Fibroblast of villous mesenchyme (primary cell): ENCODE results near the gene SLC7A14. TPM values are rescaled to one million over a fixed set of nuclear protein-coding genes. Genes with fewer than 3 reads are reported as not detected.
A peak's percentile ranks its signal among the peaks of the same experiment; 100 is the strongest.

Experiments used
- DNase-seq: peaks from one replicate; pipeline ENCODE4 v3.0.0-alpha.2; 2010; ENCODE audit warnings: low read depth
- H3K4me3 ChIP-seq: 2 replicates; pipeline ENCODE4 v1.5.1; 2011; ENCODE audit warnings: low read depth, mild to moderate bottlenecking, low read length
- CTCF ChIP-seq: IDR thresholded peaks from 2 replicates; pipeline ENCODE4 v1.5.1; 2012; ENCODE audit warnings: low read depth, mild to moderate bottlenecking, low read length; ENCODE audit not compliant: insufficient read depth
- total RNA-seq: library from RNA; depleted of rRNA; stranded (reverse); fragments of >200 nt; gene quantifications from 2 replicates; pipeline ENCODE4 v1.2.3, GENCODE V29; 2012

SLC7A14 gene
- total RNA-seq, 1 donor, result 2.2 TPM

- TF ChIP-seq CTCF, result no peak
- DNase-seq, result no peak
- H3K4me3 ChIP-seq, result no peak overlapping the region
Observed at GRCh38 chr3:170497207-170498095, 88.4 kb downstream of the SLC7A14 start.

GRCh38 chr3:170496868-170497140 is 89.1 kb downstream of the SLC7A14 start:
- TF ChIP-seq CTCF, result no peak
- H3K4me3 ChIP-seq, result no peak overlapping the region
- DNase-seq, result no peak

- TF ChIP-seq CTCF, result no peak
- H3K4me3 ChIP-seq, result no peak overlapping the region
- no peak for DNase-seq
Observed at GRCh38 chr3:170496026-170496867, 89.6 kb downstream of the SLC7A14 start.

- TF ChIP-seq CTCF, result no peak
- DNase-seq, result no peak
- no peak overlapping the region for H3K4me3 ChIP-seq
Observed at GRCh38 chr3:170494766-170495165, 91.1 kb downstream of the SLC7A14 start.

GRCh38 chr3:170493712-170494182 is 92.1 kb downstream of the SLC7A14 start:
- peak; percentile 68 for DNase-seq
- no peak for TF ChIP-seq CTCF
- no peak overlapping the region for H3K4me3 ChIP-seq

- DNase-seq, result no peak
- H3K4me3 ChIP-seq, result no peak overlapping the region
- TF ChIP-seq CTCF, result no peak
Observed at GRCh38 chr3:170491901-170492300, 94.0 kb downstream of the SLC7A14 start.
